Esophagus squamous epithelium (tissue), 4 donors: ENCODE measurements around the gene SMTN.

Source experiments
- POLR2A ChIP-seq, 4 donors: fragments of 450-650 bp; IDR thresholded peaks; one replicate each; pipeline ENCODE4 v1.6.1; 2017; ENCODE audit warnings: antibody characterized with exemption in 4 of 4, mild to moderate bottlenecking in 4 of 4, moderate library complexity in 3 of 4
- TF ChIP-seq, protein P1 (sequence below), 6 experiments: fragments of 450-650 bp in 4 of 6; fragments of 200-600 bp in 2 of 6; sonication (generic) in 2 of 6; IDR thresholded peaks; one replicate each; pipeline ENCODE4 v1.5.1; 2016 to 2019; ENCODE audit warnings: antibody characterized with exemption in 6 of 6, mild to moderate bottlenecking in 4 of 6, moderate library complexity in 4 of 6

- TF ChIP-seq, protein P1, sequence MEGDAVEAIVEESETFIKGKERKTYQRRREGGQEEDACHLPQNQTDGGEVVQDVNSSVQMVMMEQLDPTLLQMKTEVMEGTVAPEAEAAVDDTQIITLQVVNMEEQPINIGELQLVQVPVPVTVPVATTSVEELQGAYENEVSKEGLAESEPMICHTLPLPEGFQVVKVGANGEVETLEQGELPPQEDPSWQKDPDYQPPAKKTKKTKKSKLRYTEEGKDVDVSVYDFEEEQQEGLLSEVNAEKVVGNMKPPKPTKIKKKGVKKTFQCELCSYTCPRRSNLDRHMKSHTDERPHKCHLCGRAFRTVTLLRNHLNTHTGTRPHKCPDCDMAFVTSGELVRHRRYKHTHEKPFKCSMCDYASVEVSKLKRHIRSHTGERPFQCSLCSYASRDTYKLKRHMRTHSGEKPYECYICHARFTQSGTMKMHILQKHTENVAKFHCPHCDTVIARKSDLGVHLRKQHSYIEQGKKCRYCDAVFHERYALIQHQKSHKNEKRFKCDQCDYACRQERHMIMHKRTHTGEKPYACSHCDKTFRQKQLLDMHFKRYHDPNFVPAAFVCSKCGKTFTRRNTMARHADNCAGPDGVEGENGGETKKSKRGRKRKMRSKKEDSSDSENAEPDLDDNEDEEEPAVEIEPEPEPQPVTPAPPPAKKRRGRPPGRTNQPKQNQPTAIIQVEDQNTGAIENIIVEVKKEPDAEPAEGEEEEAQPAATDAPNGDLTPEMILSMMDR (IDR thresholded peaks at IDR 0.05): no peak
- no peak for TF ChIP-seq POLR2A (IDR thresholded peaks at IDR 0.05)
These were observed 41.0 kb downstream of the SMTN start for GRCh38 chr22:31122196-31122531.
